NCI-H2081 treated with DMSO at 0.1 percent for 48 hours (cell line): ENCODE data around the gene PIGU.
"Not testable (repeated sequence)": the region's sequence is repeated elsewhere in the genome, so short reads cannot be mapped to it uniquely, and the experiment has no call there.

Experiments used
- DNase-seq: peaks from one replicate; lab custom pipeline; 2025; lab: John Stamatoyannopoulos, UW

PIGU gene

GRCh38 chr20:34676642-34677373 is at the start of gene PIGU:
TSS of gene PIGU (minus strand) at chr20:34677092. CDS start at chr20:34677085, 7 bp downstream.
- peak; percentile 63 for DNase-seq

GRCh38 chr20:34724172-34724571 is 47.3 kb upstream of the PIGU start:
- no peak for DNase-seq

GRCh38 chr20:34722560-34722959 is 45.7 kb upstream of the PIGU start:
- DNase-seq: not testable (repeated sequence)

- peak; percentile 4 for DNase-seq
These were observed 43.4 kb upstream of the PIGU start for GRCh38 chr20:34720266-34720665.

GRCh38 chr20:34719242-34720017 is 42.5 kb upstream of the PIGU start:
- DNase-seq: not testable (repeated sequence)

- DNase-seq: no peak
These were observed 40.6 kb upstream of the PIGU start for GRCh38 chr20:34717230-34718095.

GRCh38 chr20:34716921-34717229 is 40.0 kb upstream of the PIGU start:
- DNase-seq: no peak

GRCh38 chr20:34715384-34715783 is 38.5 kb upstream of the PIGU start:
- DNase-seq: no peak

GRCh38 chr20:34713944-34714515 is 37.1 kb upstream of the PIGU start:
- DNase-seq: not testable (repeated sequence)

- DNase-seq: no peak
These were observed 36.5 kb upstream of the PIGU start for GRCh38 chr20:34713194-34713943.

GRCh38 chr20:34712525-34713192 is 35.8 kb upstream of the PIGU start:
- DNase-seq: no peak

GRCh38 chr20:34711813-34712430 is 35.0 kb upstream of the PIGU start:
- DNase-seq: no peak

- DNase-seq: no peak
These were observed 34.1 kb upstream of the PIGU start for GRCh38 chr20:34710861-34711574.

GRCh38 chr20:34710568-34710839 is 33.6 kb upstream of the PIGU start:
- DNase-seq: no peak

GRCh38 chr20:34709831-34710567 is 33.1 kb upstream of the PIGU start:
- peak; percentile 19 for DNase-seq

- DNase-seq: peak; percentile 6
These were observed 32.3 kb upstream of the PIGU start for GRCh38 chr20:34709044-34709830.

GRCh38 chr20:34708621-34709043 is 31.7 kb upstream of the PIGU start:
- DNase-seq: no peak
